ENCODE data around the gene SMOC2. TPM values are rescaled to one million over a fixed set of nuclear protein-coding genes. Genes with fewer than 3 reads are reported as not detected.

SMOC2 gene
- total RNA-seq, 1 experiment from 2014 or later, result 0.42 TPM

DNA sequence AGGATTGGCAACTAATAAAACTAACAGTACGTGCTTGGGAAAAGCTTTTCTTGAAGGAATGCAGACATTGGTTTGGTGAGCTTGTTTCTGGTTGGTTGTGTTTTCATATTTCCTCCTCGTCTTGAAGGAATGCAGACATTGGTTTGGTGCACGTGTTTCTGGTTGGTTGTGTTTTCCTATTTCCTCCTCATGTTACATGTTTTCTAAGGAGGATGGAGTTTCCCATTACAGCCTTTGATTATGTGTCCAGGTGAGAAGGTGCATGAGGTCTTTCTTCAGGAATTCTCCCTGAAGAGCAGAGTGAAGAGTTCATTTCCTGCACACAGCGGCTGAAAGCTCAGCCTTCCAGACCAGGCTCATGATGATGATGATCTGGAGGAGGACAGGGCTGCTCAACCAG, 190.6 kb downstream of the SMOC2 start:
- H3K27ac ChIP-seq (ENCODE audit: low read depth, low read length), result no peak overlapping the region
- no peak for DNase-seq (ENCODE audit: low read depth, low spot score)
- no peaks in the 10 kb centered on the region for H3K27me3 ChIP-seq (ENCODE audit: insufficient read depth, low read length)
- H2AFZ ChIP-seq (ENCODE audit: low read depth, low read length, poor library complexity, severe bottlenecking), result no peak overlapping the region
- H3K4me1 ChIP-seq (ENCODE audit: control insufficient read depth in 1 of 2, insufficient read depth in 2 of 2, low read length in 2 of 2), result peaks cover 2 to 3% of the 10 kb centered on the region in 2 experiments; a peak in 1 of 4 replicates
- TF ChIP-seq TCF7L2 (IDR thresholded peaks at IDR 0.05; ENCODE audit: borderline replicate concordance, extremely low read depth, insufficient read depth, insufficient read length), result no peak
- TF ChIP-seq CEBPB (IDR thresholded peaks at IDR 0.05; ENCODE audit: low read depth), result no peak
- no peak for TF ChIP-seq SP1 (IDR thresholded peaks at IDR 0.05; ENCODE audit: low read depth)
- no peak for TF ChIP-seq SIN3A (IDR thresholded peaks at IDR 0.05; ENCODE audit: low read depth)
- TF ChIP-seq, protein P1, sequence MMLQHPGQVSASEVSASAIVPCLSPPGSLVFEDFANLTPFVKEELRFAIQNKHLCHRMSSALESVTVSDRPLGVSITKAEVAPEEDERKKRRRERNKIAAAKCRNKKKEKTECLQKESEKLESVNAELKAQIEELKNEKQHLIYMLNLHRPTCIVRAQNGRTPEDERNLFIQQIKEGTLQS (IDR thresholded peaks at IDR 0.05), result no peak
- TF ChIP-seq EGR1 (IDR thresholded peaks at IDR 0.05; ENCODE audit: low read depth), result no peak
- no peak for TF ChIP-seq EZH2 (IDR thresholded peaks at IDR 0.05)
- no peak for TF ChIP-seq JUND (IDR thresholded peaks at IDR 0.05)
- no peak for TF ChIP-seq EZH2phosphoT487 (IDR thresholded peaks at IDR 0.05; ENCODE audit: borderline replicate concordance)
- TF ChIP-seq CBX3 (IDR thresholded peaks at IDR 0.05; ENCODE audit: low read depth), result no peak
- no peak for TF ChIP-seq FOSL1 (IDR thresholded peaks at IDR 0.05; ENCODE audit: low read depth)
- POLR2A ChIA-PET, result no interaction called here
- RAD21 ChIA-PET (ENCODE audit: low non-redundant PET in 1 of 2, low total read pairs in 2 of 2, uncharacterized antibody in 2 of 2, unreplicated experiment in 2 of 2), result no interaction called here
- no peak for ATAC-seq
- intact Hi-C loops (cut with micrococcal nuclease), result no loop called here
- CTCF ChIA-PET, result no interaction called here
- no peaks in the 10 kb centered on the region for H4K20me1 ChIP-seq (ENCODE audit: insufficient read depth)
- H3K4me3 ChIP-seq (replicated peaks in 1 of 2; ENCODE audit: low read depth in 1 of 2, low read length in 2 of 2), result no peak overlapping the region
- H3K9ac ChIP-seq (ENCODE audit: low read length), result no peak overlapping the region
- H3K4me2 ChIP-seq (ENCODE audit: low read length), result no peak overlapping the region
- no peaks in the 10 kb centered on the region for H3K36me3 ChIP-seq (ENCODE audit: control insufficient read depth in 1 of 2, insufficient read depth in 2 of 2, low read length in 2 of 2)
- no peaks in the 10 kb centered on the region for H3K79me2 ChIP-seq (ENCODE audit: insufficient read depth, low read length)
- H3K9me3 ChIP-seq (ENCODE audit: control insufficient read depth in 1 of 2, insufficient read depth in 1 of 2, low read depth in 1 of 2, low read length in 2 of 2), result 0 out of 4 replicates have a peak, but pooled peaks cover 0 to 3% of the 10 kb centered on the region in 2 experiments
- H3K9me2 ChIP-seq (ENCODE audit: insufficient read depth), result no peaks in the 10 kb centered on the region
- no TSS peak for BruUV-seq (replicated peaks)

DNA sequence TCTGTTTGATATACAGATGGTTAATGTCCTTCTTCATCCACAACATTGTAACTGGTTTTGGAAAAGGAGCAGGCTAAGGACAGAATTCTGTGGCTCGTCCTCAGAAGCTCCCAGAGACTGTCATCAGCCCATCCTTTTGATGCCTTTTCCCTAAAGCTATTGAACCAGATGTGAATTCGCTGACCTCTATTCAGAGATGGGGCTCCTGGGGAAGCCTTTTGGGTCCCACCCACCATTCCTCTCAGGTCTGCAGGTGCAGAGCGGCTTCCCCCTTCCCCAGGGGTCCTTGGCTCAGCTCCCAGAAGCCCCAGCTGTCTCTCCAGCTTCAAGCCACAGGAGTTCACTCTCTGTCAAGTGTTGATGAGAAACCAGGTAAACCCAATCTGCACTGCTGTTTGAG, 191.7 kb downstream of the SMOC2 start:
- RAD21 ChIA-PET (ENCODE audit: low non-redundant PET in 1 of 2, low total read pairs in 2 of 2, uncharacterized antibody in 2 of 2, unreplicated experiment in 2 of 2), result no interaction called here

More for the DNA sequence above, 191.7 kb downstream of the SMOC2 start:
- Histone ChIP-seq H3K4me2 (ENCODE audit: low read length) (no peak overlapping the region), H2AFZ (ENCODE audit: low read depth, low read length, poor library complexity, severe bottlenecking) (no peak overlapping the region), H3K4me1 (ENCODE audit: control insufficient read depth in 1 of 2, insufficient read depth in 2 of 2, low read length in 2 of 2) (peaks cover 9 to 13% of the 10 kb centered on the region in 2 experiments; a peak in 3 of 4 replicates), H3K9me2 (ENCODE audit: insufficient read depth) (no peaks in the 10 kb centered on the region), H4K20me1 (ENCODE audit: insufficient read depth) (no peaks in the 10 kb centered on the region), H3K79me2 (ENCODE audit: insufficient read depth, low read length) (no peaks in the 10 kb centered on the region), H3K4me3 (replicated peaks in 1 of 2; ENCODE audit: low read depth in 1 of 2, low read length in 2 of 2) (no peak overlapping the region), H3K9ac (ENCODE audit: low read length) (no peak overlapping the region), H3K27me3 (ENCODE audit: insufficient read depth, low read length) (no peaks in the 10 kb centered on the region), H3K27ac (ENCODE audit: low read depth, low read length) (no peak overlapping the region), H3K9me3 (ENCODE audit: control insufficient read depth in 1 of 2, insufficient read depth in 1 of 2, low read depth in 1 of 2, low read length in 2 of 2) (0 out of 4 replicates have a peak, but pooled peaks cover 0 to 3% of the 10 kb centered on the region in 2 experiments), H3K36me3 (ENCODE audit: control insufficient read depth in 1 of 2, insufficient read depth in 2 of 2, low read length in 2 of 2) (no peaks in the 10 kb centered on the region)
- no peak for TF ChIP-seq ELF1 (IDR thresholded peaks at IDR 0.05; ENCODE audit: borderline replicate concordance, low read depth)
- ChIA-PET POLR2A (no interaction called here), CTCF (no interaction called here)
- no peak for ATAC-seq
- intact Hi-C loops (cut with micrococcal nuclease), result no loop called here
- BruUV-seq (replicated peaks), result no TSS peak
- DNase-seq (ENCODE audit: low read depth, low spot score), result no peak
